Fibroblast of skin of back (primary cell): Measurements from ENCODE around the gene SMS.

Experiments used
- DNase-seq: peaks from one replicate; pipeline ENCODE4 v3.0.0-alpha.2; 2013

Gene SMS

DNA sequence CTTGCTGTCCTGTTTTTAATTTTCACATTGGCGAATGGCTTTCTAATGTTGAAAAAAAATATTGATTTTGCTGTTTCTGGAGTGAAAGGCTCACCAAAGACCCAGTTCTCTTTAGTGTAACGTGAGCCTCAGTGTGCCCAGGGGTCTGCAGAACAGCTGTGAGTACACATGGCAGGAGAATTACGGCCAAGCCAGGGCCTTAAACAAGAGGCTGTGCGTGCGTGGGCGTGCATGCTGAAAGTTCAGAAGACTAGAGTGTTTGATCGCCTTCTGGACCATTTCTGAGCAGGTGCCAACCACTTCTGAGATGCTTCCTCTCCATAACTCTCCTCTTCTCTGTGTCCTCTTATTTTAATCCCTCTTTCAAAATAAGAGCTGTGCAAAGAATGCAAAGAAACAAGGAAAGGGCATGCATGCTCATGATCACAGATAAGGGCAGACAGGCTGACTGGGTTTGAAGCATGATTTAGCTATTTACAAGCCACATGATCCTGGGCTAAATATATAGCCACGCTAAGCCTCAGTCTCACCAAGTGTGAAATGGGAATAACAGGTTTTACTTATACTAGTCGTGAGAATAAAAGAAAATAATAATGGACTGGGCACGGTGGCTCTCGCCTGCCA, 101.5 kb downstream of the SMS start:
- no peak for DNase-seq

GRCh38 chrX:22043872-22044271, 103.4 kb downstream of the SMS start:
- DNase-seq: no peak
